IPS DF 19.7 (cell line): Measurements from ENCODE around the gene KYNU.
"Not testable (repeated sequence)": the region's sequence is repeated elsewhere in the genome, so short reads cannot be mapped to it uniquely, and the experiment has no call there.

ENCODE experiments used
- DNase-seq: peaks from one replicate; pipeline ENCODE4 v3.0.0-alpha.2; 2013; ENCODE audit warnings: low read depth, low spot score

KYNU gene

DNA sequence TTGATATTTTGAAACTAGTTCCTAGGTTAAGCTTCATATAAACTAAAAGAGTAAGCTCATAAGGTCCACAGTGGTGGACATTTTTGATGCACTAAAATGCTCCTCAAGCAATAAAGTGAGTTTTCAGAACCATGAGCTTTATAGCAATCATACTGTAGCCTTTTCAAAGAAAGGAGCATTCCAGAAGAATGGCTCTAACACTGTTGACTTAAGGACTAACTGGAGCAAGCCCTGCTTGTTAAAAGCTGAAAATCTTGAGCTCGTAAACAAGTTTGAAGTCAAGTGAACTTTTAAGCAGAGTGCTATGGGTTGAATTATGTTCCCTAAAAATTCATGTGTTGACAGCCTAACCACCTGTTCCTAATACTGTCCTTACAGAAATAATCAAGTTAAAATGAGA is 38.0 kb downstream of the KYNU start:
- DNase-seq = no peak

DNA sequence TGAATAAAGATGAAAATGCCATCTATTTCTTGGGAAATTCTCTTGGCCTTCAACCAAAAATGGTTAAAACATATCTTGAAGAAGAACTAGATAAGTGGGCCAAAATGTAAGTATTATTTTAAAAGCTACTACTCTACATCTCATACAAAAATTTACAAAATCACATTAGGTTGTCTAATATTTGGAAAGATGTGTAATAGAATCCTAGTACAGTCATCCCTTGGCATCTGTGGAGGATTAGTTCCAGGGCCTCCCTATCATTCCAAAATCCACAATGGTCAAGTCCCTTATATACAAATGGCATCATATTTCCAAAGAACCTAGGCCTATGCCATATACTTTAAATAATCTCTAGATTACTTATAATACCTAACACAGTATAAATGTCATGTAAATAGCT is 41.2 kb downstream of the KYNU start:
- DNase-seq = no peak

DNA sequence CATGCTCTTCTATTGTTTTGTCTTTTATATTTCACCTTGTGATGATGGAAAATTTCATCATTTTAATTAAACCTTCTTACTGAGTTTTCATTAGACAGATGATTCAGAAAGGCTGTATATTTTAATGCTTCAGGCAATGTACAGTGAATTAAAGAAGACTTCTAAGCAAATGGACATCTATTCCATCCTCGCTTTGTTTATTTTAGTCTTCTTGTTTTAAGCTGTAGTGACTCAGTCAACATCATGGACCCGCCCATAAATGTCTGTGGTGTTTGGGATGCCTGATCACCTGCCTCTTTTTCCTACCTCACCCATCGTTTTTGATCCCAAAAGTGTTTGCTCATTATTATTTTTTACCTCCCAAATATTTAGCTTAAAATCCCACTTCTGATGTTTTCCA is 43.1 kb downstream of the KYNU start:
- no peak for DNase-seq

DNA sequence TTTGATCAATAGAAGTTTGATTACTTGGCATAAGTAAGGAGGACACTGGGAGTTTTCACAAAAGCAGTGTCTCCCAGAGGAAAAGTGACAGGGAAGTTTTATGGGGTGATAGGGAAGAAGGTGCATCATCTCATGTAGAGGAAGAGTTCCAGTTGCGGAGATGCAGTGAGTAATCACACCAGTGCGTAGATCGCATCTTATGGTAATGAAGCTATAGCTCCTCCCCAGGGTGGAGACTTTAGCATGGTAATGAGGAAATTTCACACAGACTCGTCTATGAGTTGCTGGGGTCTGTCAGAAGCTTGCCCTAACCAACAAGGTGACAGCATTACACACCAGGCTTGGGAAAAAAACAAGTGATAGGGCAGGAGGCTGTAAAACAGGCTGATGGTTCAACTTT is 49.0 kb downstream of the KYNU start:
- DNase-seq = no peak

DNA sequence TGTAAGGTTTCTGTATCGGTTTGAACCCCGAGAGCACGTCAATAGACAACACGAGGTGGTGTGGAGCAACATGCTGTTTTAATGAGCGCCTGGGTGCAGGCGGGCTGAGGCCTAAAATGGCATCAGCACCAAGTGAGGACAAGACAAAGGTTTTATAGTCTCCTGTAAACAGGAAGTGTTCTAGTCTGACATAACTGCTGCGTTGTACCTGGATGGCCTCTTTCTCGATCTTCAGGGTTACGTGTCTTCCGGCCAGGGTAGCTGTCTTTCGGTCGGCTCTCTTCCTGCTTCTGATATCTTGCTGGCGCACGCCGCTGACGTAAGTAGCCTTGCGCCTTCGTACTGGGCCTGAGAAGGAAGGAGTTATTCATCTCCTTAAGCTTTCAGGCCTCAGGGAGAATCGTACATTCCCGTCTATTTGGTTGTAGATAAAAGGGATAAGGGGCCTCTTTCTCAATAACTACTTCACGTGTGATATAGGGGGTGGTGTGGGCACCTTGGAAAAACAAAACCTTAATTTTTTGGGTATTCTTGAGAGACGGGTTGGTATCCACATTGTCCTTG is 53.5 kb downstream of the KYNU start:
- no peak for DNase-seq

DNA sequence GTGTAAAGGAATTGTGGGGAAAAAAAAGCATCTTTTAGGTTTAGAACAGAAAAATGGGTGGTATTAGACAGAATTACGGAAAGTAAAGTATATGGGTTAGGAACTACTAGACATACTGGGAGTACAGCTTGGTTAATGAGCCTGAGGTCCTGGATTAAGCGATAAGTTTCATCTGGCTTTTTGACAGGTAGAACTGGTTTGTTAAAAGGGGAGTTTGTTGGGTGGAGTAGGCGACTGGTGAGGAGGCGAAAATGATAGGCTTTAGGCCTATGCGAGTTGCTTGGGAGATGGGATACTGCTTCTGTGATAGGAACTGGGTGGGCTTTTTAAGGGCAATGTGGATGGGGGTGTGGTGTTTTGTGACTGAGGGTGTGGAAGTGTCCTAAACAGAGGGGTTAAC is 56.5 kb downstream of the KYNU start:
- DNase-seq = no peak

DNA sequence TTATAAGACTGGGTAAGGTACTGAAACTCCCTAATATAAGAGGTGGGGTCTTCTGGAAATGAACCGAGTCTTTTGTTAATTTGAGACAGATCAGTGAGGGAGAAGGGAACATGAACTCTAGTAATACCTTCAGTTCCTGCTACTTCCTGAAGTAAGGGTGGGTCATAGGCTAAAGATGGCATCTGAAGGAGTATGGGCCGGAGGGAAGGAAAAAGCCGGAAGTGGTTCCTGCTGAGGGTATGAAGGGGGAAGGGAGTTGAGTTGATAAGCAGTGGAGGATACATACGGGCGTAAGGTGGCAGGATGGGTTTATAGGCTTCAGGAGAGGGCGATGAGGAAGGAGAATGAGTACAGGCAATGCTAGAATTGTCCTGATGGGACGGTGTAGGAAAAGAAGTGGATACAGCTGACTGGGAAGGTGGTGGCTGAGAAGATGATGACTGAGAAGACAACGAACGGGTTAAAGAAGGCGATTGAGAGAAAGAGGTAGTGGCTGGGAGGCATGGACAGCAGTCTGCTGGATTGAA is 58.2 kb downstream of the KYNU start:
- DNase-seq = no peak

DNA sequence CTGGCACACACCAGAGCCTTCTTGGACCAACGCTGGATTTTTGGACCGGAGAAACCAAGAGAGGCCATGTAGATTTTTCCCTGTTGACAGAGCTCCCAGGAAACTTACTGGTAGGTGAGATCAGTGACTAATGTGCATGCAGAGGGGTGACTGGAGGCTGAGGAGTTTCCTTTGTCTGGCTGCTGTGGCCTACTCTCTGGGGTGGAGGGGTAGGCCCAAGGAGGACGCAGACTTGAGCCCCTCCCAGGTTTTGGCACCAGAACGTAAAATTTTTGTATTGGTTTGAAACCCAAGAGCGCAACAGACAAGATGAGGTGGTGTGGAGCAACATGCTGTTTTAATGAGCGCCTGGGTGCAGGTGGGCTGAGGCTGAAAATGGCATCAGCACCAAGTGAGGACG is 59.2 kb downstream of the KYNU start:
- no peak for DNase-seq

DNA sequence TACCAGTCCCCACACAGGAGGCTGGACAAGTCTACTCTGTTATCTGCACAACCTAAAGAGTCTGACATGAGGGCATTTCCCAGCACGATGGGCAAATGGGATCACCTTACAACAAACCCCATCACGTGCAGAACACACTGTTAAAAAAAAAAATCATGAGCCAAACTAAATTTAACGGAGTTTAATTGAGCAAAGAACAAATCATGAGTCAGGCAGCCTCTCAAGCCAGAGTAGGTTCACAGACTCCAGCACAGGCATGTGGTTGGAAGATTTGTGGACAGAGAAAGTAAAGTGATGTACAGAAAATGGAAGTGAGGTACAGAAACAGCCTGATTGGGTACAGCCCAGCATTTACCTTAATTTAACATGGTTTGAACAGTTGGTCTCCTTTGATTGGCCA is 59.9 kb downstream of the KYNU start:
- no peak for DNase-seq

DNA sequence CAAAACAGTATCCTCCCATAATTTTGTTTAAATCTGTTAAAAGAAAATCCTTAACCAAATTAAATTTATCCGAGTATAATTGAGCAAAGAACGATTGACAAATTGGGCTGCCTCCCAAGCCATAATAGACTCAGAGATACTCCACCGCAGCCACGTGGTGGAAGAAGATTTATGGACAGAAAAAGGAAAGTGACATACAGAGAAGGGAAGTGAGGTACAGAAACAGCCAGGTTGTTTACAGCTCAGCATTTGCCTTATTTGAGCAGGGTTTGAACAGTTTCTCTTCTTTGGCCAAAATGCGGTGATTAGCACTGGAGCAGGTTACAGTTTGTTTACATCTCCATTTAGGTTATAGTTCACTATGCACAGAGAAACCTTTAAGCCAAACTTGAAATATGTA is 60.8 kb downstream of the KYNU start:
- DNase-seq = no peak

DNA sequence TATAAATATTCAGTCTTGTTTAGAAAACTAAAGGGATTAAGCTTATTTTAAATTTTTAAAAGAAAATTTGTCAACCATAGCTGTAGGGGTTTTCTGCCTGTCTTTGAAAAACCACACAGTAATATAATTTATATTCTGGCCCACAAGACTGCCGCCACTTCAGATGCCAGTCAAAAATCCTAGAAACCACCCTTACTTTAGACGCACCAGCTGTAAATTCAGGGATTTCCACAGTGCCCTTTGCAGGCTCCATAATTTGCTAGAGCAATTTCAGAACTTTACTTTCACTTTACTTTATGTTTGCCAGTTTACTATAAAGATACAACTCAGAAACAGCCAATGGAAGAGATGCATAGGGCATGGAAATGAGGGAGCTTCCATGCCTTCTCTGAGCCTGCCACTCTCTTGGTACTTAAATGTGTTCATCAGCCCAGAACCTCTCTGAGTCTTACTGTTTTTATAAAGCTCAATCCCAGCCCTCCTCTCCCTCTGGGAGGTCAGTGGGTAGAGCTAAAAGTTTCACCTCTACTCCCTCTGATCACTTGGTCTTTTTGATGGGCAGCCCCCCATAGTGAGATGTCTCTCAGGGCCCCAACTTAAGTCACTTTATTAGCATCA is 63.3 kb downstream of the KYNU start:
- no peak for DNase-seq

DNA sequence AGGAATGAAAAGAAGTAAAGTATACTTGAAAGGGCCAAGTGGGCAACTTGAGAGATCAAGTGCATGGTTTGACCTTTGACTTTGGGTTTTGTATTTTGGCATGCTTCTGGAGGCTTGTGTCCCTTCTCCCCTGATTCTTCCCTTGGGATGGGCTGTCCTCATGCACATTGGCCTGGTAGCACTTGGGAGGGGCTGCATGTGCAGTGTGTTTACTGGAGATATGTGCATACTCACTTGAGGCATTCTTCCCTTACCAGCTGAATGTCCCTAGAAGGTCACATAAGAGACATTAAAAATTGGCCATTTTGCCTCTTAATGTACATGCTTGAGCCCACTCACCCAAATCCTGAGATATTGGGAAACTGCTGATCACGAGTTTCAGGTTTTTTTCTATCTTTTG is 65.2 kb downstream of the KYNU start:
- DNase-seq = no peak

DNA sequence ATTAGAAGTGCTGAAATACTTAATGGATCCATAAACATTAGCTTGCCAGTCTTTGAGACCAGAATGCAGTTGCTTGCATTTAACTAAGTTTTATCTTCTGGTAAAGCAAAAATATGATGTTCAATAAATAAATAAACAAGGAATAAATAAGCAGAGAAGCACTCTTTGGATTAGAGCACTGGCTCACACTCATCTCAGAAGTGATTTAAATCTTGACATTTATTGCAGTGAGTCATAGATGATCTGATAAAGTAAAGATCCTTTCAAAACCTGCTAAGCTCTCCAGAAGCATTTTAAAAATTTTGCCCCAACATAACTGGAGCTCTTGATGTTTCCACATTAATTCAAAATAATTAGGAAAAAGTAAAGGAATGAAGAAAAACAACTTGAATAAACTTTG is 66.8 kb downstream of the KYNU start:
- DNase-seq = no peak

DNA sequence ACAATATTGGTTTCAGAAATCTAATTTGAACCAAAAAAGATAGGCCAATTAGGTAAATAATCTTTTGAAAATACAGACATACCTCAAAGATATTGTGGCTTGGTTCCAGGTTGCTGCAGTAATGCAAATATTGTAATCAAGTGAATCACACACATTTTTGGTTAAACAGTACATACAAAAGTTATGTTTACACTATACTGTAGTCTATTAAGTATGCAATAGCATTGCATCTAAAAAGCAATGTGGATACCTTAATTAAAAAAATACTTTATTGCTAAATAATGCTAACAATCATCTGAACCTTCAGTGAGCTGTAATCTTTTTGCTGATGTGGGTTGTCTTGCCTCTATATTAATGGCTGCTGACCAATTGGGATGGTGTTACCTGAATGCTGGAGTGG is 67.3 kb downstream of the KYNU start:
- DNase-seq = no peak

DNA sequence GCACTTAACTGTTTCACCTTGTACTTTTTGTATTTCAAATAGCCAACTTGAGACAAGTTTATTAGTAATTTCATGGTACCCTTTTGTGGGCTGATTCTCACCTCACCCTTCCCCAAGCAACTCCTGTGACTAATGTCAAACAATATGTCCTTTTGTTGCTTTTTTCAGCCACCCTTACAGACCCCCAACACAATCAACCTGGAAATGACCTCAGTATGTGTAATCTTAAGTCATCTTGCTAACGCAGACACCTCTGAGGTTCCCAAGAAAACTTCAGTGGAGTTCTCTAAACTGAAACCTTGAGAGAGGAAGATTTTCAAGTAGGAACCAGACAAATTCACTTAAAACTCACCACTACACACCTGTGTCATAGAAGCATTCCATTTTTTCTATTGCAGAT is 69.5 kb downstream of the KYNU start:
- DNase-seq = no peak

DNA sequence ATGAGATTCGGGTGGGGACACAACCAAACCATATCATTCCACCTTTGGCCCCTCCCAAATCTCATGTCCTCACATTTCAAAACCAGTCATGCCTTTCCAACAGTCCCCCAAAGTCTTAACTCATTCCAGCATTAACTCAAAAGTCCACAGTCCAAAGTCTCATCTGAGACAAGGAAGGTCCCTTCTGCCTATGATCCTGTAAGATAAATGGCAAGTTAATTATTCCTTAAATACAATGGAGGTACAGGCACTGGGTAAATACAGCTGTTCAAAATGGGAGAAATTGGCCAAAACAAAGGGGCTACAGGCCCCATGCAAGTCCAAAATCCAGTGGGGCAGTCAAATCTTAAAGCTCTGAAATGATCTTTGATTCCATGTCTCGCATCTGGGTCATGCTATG is 71.3 kb downstream of the KYNU start:
- not testable (repeated sequence) for DNase-seq

DNA sequence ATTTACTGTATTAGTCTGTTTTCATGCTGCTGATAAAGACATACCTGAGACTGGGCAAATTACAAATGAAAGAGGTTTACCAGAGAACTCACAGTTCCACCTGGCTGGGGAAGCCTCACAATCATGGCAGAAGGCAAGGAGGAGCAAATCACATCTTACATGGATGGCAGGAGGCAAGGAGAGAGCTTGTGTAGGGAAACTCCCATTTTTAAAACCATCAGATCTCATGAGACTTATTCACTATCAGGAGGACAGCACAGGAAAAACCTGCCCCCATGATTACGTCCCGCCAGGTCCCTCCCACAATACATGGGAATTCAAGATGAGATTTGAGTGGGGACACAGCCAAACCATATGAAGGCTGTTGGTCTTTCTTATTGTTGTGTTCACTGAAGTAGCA is 72.9 kb downstream of the KYNU start:
- DNase-seq = not testable (repeated sequence)

DNA sequence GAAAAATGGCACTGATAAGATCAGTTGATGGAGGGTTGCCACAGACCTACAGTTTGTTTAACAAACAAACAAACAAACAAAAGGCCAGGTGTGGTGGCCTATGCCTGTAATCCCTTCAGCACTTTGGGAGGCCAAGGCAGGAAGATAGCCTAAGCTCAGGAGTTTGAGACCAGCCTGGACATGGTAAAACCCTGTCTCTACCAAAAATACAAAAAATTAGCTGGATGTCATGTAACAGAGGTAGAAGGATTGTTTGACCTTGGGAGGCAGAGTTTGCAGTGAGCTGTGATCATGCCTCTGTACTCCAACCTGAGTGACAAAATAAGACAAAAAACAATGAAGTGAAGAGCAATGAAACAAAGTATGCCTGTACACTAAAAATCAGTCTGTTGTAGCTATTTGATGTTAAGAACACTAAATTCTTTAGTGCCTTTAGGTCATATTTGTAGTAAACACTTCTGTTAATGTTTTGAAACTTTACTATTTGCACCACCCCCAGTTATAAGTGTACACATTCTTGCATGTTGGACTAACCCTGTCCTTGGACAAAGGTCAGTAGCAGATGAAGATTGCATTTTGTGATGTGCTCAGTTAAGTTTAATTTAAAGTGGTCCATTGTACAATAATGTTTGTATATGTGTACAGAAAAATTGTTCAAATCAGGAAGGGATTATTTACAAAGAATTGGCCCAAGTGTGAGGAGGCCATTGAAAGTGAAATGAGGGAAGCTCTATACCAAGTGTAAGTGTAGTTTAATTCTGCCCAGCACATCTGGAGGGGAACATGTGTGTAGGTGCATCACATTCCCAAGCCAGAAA is 73.9 kb downstream of the KYNU start:
- no peak for DNase-seq

DNA sequence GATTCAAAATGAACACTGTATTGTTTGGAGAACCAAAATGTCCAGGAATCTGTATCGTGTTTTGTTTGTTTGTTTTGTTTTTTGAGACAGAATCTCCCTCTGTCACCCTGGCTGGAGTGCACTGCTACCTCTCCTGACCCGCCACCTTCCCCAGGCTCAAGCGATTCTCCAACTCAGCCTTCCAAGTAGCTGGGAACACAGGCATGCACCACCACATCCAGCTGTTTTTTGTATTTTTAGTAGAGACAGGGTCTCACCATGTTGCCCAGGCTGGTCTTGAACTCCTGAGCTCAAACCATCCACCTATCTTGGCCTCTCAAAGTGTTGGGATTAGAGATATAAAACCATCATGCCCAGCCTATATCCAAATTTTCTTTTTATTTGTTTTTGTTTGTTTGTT is 74.6 kb downstream of the KYNU start:
- no peak for DNase-seq

DNA sequence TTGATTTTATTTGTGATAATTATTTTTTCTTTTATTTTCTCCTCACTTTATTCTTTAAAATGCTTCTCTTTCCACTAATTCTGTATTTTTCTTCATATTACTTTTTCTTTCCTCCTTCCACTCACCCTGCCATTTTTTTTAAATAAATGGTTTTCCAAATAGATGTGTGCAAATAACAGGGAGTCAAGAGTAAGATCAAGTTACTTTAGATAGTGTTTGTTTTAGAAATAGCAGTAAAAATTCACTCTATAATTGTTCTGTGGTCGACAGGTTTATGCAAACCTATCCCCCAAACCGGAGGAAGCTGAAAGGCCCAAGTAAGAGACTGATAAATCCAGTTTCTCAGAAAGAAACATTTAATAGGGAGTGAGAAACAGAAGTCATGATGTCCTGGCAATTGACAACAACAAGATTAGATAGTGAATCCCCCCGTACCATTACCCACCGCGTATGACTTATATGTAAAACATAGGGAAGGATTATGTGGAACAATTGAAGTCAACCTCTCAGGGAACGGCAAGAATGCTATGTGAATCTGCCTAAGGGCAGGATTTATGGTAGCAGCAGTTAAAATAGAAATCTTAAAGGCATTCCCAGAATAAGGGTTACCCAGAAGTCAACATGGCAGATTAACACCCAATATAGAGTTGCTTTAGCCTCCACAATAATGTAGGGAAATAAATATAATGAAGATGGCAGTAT is 75.5 kb downstream of the KYNU start:
- DNase-seq = no peak

DNA sequence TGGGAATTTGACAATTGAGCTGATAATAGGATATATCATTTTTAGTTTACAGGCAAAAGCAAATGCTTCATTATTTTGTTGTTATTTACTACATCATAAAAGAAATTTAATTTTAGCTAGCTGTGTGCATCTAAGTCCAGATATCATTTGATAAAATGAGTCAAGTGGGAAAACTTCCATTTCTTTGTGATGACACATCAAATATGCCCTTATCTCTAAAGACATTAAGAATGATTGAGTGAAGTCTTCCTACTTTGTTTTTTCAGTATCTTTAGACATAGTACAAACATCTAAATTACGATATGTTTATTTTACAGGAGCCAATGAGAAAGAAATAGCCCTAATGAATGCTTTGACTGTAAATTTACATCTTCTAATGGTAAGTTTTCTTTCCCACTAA is 77.0 kb downstream of the KYNU start:
- no peak for DNase-seq

DNA sequence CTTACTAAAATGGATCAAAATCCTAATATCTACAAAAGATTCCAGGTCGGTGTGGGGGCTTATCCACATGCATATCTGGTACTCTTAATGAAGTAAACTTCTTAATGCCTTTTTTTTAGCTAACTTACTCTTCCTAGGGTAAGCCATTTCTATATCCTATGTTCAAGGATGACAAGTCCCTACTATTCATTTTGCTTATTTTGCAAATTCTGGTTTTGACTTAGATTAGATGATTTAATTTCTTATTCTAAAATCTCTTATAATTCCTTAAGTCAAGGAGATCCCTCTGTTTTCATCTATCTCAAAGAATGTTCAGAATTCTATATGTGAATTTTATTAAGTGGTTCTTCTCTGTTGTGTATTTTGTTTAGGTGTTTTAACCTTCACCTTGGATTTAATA is 79.7 kb downstream of the KYNU start:
- DNase-seq = no peak
